PC-9 (cell line): ENCODE data around the gene OGDH. TPM values are rescaled to one million over a fixed set of nuclear protein-coding genes. Genes with fewer than 3 reads are reported as not detected.
"Not testable (repeated sequence)": the region's sequence is repeated elsewhere in the genome, so short reads cannot be mapped to it uniquely, and the experiment has no call there.

ENCODE experiments used
- BruUV-seq: library from RNA; stranded (reverse); fragments of 400-500 nt; replicated peaks from 2 replicates; lab custom pipeline; 2021; lab: Mats Ljungman, UMichigan
- CTCF ChIA-PET: fragments of 300-600 bp; sonication (Branson Sonifier 250); formaldehyde crosslinking; loops from one replicate; lab custom pipeline; 2022; ENCODE audit warnings: antibody characterized with exemption; lab: Charles Lee
- POLR2A ChIA-PET: fragments of 300-600 bp; sonication (Branson Sonifier 250); formaldehyde crosslinking; loops from one replicate; lab custom pipeline; 2022; ENCODE audit warnings: antibody characterized with exemption; ENCODE audit not compliant: unreplicated experiment; lab: Charles Lee
- DNase-seq, 2 experiments: peaks; one replicate each; pipeline versions ENCODE4 v3.0.0 to v3.0.0-alpha.2; 2015 to 2022; ENCODE audit warnings: mixed read lengths in 1 of 2
- H2AFZ ChIP-seq: fragments of 200-600 bp; sonication (generic); 2 replicates; pipeline ENCODE4 v1.8.1; 2017; ENCODE audit warnings: antibody characterized with exemption
- H3F3A ChIP-seq: fragments of 200-600 bp; sonication (generic); 2 replicates; pipeline ENCODE4 v1.8.1; 2017; ENCODE audit warnings: antibody characterized with exemption, mild to moderate bottlenecking, low read depth; ENCODE audit not compliant: insufficient read depth
- H3K27ac ChIP-seq: fragments of 200-600 bp; sonication (generic); 2 replicates; pipeline ENCODE4 v1.6.1; 2016; ENCODE audit warnings: mixed run types
- H3K27me3 ChIP-seq: fragments of 200-600 bp; sonication (generic); 2 replicates; pipeline ENCODE4 v1.6.1; 2016; ENCODE audit warnings: low read depth, mixed run types; ENCODE audit not compliant: insufficient read depth
- H3K36me3 ChIP-seq: fragments of 200-600 bp; sonication (generic); 2 replicates; pipeline ENCODE4 v1.6.1; 2016; ENCODE audit warnings: low read depth, mixed run types
- H3K4me1 ChIP-seq: fragments of 200-600 bp; sonication (generic); replicated peaks from 2 replicates; pipeline ENCODE4 v1.6.1; 2016; ENCODE audit warnings: mixed run types; ENCODE audit not compliant: insufficient read depth
- H3K4me2 ChIP-seq: fragments of 200-600 bp; sonication (generic); 2 replicates; pipeline ENCODE4 v1.6.1; 2017; ENCODE audit warnings: mixed run types
- H3K4me3 ChIP-seq: fragments of 200-600 bp; sonication (generic); 2 replicates; pipeline ENCODE4 v1.6.1; 2016; ENCODE audit warnings: mixed run types
- H3K79me2 ChIP-seq: fragments of 200-600 bp; sonication (generic); 2 replicates; pipeline ENCODE4 v1.6.1; 2017; ENCODE audit warnings: low read depth, mixed run types
- H3K9me2 ChIP-seq: fragments of 200-600 bp; sonication (generic); 2 replicates; pipeline ENCODE4 v1.8.1; 2017; ENCODE audit warnings: mild to moderate bottlenecking; ENCODE audit not compliant: insufficient read depth
- H3K9me3 ChIP-seq: fragments of 200-600 bp; sonication (generic); 2 replicates; pipeline ENCODE4 v1.8.1; 2016; ENCODE audit warnings: low read depth; ENCODE audit not compliant: insufficient read depth
- H4K20me1 ChIP-seq: fragments of 200-600 bp; sonication (generic); 2 replicates; pipeline ENCODE4 v1.8.1; 2017; ENCODE audit not compliant: insufficient read depth
- CTCF ChIP-seq: fragments of 200-600 bp; sonication (generic); conservative IDR thresholded peaks from 2 replicates; pipeline ENCODE4 v1.6.1; 2017; ENCODE audit warnings: mixed run types, antibody characterized with exemption, mild to moderate bottlenecking, moderate library complexity
- EZH2 ChIP-seq: fragments of 200-600 bp; sonication (generic); IDR thresholded peaks from 2 replicates; pipeline ENCODE4 v1.8.0; 2017; ENCODE audit warnings: antibody characterized with exemption, low read depth
- intact Hi-C: fragments of 100-400 bp; cut with micrococcal nuclease; formaldehyde crosslinking; loops from one replicate; pipeline ENCODE4 v1.10.0; 2022; ENCODE audit not compliant: unreplicated experiment
- total RNA-seq: library from RNA; stranded (reverse); gene quantifications from 2 replicates; pipeline ENCODE4 v1.2.3, GENCODE V29; 2021

The OGDH gene
- total RNA-seq, 1 experiment from 2014 or later, result 135 TPM

- H2AFZ ChIP-seq, result no peak overlapping the region
- TF ChIP-seq CTCF, result no peak
- no peaks in the 10 kb centered on the region for H3K9me2 ChIP-seq
- H4K20me1 ChIP-seq, result peaks cover 11% of the 10 kb centered on the region
- BruUV-seq, result no TSS peak
- H3K4me3 ChIP-seq, result no peak overlapping the region
- no peak for DNase-seq
- peaks cover 16% of the 10 kb centered on the region for H3K4me1 ChIP-seq
- no peak overlapping the region for H3K27ac ChIP-seq
- POLR2A ChIA-PET, result interaction anchor here (0.7 kb wide), 1 partner anchor 61 kb away, joined by 3 read pairs; no protein-coding TSS in a partner anchor
- no peak overlapping the region for H3K4me2 ChIP-seq
- peaks cover 49% of the 10 kb centered on the region for H3F3A ChIP-seq
- intact Hi-C loops, result loop anchor here (10.0 kb wide), 1 partner anchor 187 kb away; no protein-coding TSS in a partner anchor
- no peaks in the 10 kb centered on the region for H3K9me3 ChIP-seq
- H3K79me2 ChIP-seq, result peaks cover 4% of the 10 kb centered on the region; the same call in 1 of the 2 replicates
- no peaks in the 10 kb centered on the region for H3K27me3 ChIP-seq
- H3K36me3 ChIP-seq, result peaks cover 13% of the 10 kb centered on the region
- CTCF ChIA-PET, result interaction anchor here (0.5 to 0.6 kb wide), 2 partner anchors 179 to 360 kb away, joined by 9 to 19 read pairs; no protein-coding TSS in a partner anchor
These were observed 44.9 kb upstream of the OGDH start for GRCh38 chr7:44561481-44561880.

DNA sequence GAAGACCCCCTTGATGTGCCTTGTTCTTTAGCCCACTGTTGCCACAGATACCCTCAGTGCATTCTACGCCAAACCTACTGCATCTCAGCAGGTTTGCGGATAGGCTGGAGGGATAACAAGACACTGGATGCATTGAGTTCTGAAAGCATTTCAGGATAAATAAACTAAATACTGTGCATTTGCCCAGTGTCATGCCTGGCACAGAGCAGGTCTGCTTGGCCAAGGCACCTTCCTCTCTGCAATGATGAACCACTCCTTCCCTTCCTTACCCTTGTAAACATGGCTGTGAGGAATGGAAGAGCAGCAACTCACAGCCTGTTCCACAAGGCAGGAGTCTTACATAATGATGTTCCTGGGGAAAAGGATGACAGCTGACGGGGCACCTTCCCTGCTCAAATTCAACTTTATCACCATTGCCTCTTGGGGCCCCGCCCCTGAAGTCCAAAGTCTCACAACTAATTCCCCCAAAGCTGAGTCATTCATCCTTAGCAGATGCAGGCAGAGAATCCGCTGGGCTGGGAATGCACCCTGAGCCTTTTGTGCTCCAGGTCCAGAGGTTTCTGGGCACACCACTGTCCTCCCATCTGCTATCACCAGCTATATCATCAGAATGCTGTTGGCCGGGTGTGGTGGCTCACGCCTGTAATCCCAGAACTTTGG is 44.3 kb upstream of the OGDH start:
- H4K20me1 ChIP-seq, result peaks cover 11% of the 10 kb centered on the region
- no TSS peak for BruUV-seq
- H3K36me3 ChIP-seq, result peaks cover 15% of the 10 kb centered on the region
- intact Hi-C loops, result loop anchor here (10.0 kb wide), 1 partner anchor 187 kb away; no protein-coding TSS in a partner anchor
- peaks cover 4% of the 10 kb centered on the region; the same call in 1 of the 2 replicates for H3K79me2 ChIP-seq
- H3K9me2 ChIP-seq, result no peaks in the 10 kb centered on the region
- POLR2A ChIA-PET, result no interaction called here
- no peak overlapping the region for H3K4me2 ChIP-seq
- no peak overlapping the region for H2AFZ ChIP-seq
- H3F3A ChIP-seq, result peaks cover 52% of the 10 kb centered on the region
- H3K4me1 ChIP-seq, result peaks cover 16% of the 10 kb centered on the region
- H3K4me3 ChIP-seq, result no peak overlapping the region
- no peak overlapping the region for H3K27ac ChIP-seq
- CTCF ChIA-PET, result interaction anchor here (0.5 to 0.6 kb wide), 2 partner anchors 178 to 361 kb away, joined by 9 to 19 read pairs; no protein-coding TSS in a partner anchor
- H3K9me3 ChIP-seq, result no peaks in the 10 kb centered on the region
- TF ChIP-seq EZH2 (no peak), CTCF (no peak)
- H3K27me3 ChIP-seq, result no peaks in the 10 kb centered on the region
- DNase-seq, result peak; percentile 59 to 72

DNA sequence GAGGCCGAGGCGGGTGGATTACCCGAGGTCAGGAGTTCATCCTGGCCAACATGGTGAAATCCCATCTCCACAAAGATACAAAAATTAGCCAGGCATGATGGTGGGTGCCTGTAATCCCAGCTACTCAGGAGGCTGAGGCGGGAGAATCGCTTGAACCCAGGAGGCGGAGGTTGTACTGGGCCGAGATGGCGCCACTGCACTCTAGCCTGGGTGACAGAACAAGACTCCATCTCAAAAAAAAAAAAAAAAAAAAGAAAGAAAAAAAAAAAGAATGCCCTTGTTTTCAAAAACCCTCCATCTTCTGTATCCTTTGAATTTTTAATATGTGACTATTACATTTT is 43.8 kb upstream of the OGDH start:
- H3K9me2 ChIP-seq, H3K4me3 ChIP-seq, DNase-seq, POLR2A ChIA-PET, H3K27me3 ChIP-seq, H2AFZ ChIP-seq, H3K79me2 ChIP-seq, H3K27ac ChIP-seq, H3K9me3 ChIP-seq, H3K4me2 ChIP-seq, CTCF ChIA-PET: not testable (repeated sequence)
- Histone ChIP-seq H3K36me3 (peaks cover 20% of the 10 kb centered on the region), H3K4me1 (peaks cover 16% of the 10 kb centered on the region), H4K20me1 (peaks cover 11% of the 10 kb centered on the region), H3F3A (peaks cover 57% of the 10 kb centered on the region)
- BruUV-seq, result TSS peak; percentile 3
- intact Hi-C loops, result loop anchor here (10.0 kb wide), 1 partner anchor 188 kb away; no protein-coding TSS in a partner anchor
